SK-N-SH (cell line): Measurements from ENCODE around the gene RAB30. TPM values are rescaled to one million over a fixed set of nuclear protein-coding genes. Genes with fewer than 3 reads are reported as not detected.

Experiments used
- CTCF ChIA-PET: fragments of 300-600, 350-600 bp; formaldehyde crosslinking; extraction: SDS; loops from one replicate; lab custom pipeline; 2021; lab: Yijun Ruan, JAX
- POLR2A ChIA-PET: fragments of 350-600 bp; sonication (Branson Sonifier 250); formaldehyde crosslinking; extraction: SDS; loops from one replicate; lab custom pipeline; 2020; ENCODE audit warnings: antibody characterized with exemption, inconsistent platforms; lab: Yijun Ruan, JAX
- DNase-seq: peaks from one replicate; pipeline ENCODE4 v3.0.0; 2012
- H2AFZ ChIP-seq: fragments of 200-600 bp; sonication (generic); 2 replicates; pipeline ENCODE4 v1.8.1; 2016; ENCODE audit warnings: antibody characterized with exemption, mild to moderate bottlenecking, low read depth
- H3F3A ChIP-seq: fragments of 200-600 bp; sonication (generic); replicated peaks from 2 replicates; pipeline ENCODE3; 2016; ENCODE audit warnings: antibody characterized with exemption, mild to moderate bottlenecking; ENCODE audit not compliant: insufficient read depth
- H3K27ac ChIP-seq, 2 experiments: fragments of 200-500 bp in 1 of 2; fragments of 200-600 bp in 1 of 2; sonication (Bioruptor generic) in 1 of 2; sonication (generic), shearing (Covaris generic) in 1 of 2; 2 replicates each; pipeline versions ENCODE4 v1.5.1 to v1.6.1; 2014 to 2016; ENCODE audit warnings: low read depth in 2 of 2, inconsistent platforms in 1 of 2, low read length in 1 of 2, mild to moderate bottlenecking in 1 of 2, mixed read lengths in 1 of 2
- H3K27me3 ChIP-seq: fragments of 200-600 bp; sonication (generic), shearing (Covaris generic); 2 replicates; pipeline ENCODE4 v1.6.1; 2016; ENCODE audit warnings: mixed run types; ENCODE audit not compliant: insufficient read depth
- H3K36me3 ChIP-seq, 2 experiments: fragments of 200-500 bp in 1 of 2; fragments of 200-600 bp in 1 of 2; sonication (Bioruptor generic) in 1 of 2; sonication (generic) in 1 of 2; replicated peaks in 1 of 2; 2 replicates each; pipeline versions ENCODE3 to v1.5.1; 2014 to 2016; ENCODE audit warnings: low read length in 1 of 2, mild to moderate bottlenecking in 1 of 2; ENCODE audit not compliant: insufficient read depth in 2 of 2, control insufficient read depth in 1 of 2
- H3K4me1 ChIP-seq, 2 experiments: fragments of 200-500 bp in 1 of 2; fragments of 200-600 bp in 1 of 2; sonication (Bioruptor generic) in 1 of 2; sonication (generic), shearing (Covaris generic) in 1 of 2; 2 replicates each; pipeline versions ENCODE4 v1.5.1 to v1.6.1; 2014 to 2016; ENCODE audit warnings: low read depth in 1 of 2, low read length in 1 of 2, mixed run types in 1 of 2; ENCODE audit not compliant: insufficient read depth in 2 of 2, control insufficient read depth in 1 of 2
- H3K4me2 ChIP-seq: fragments of 200-600 bp; sonication (generic), shearing (Covaris generic); 2 replicates; pipeline ENCODE4 v1.6.1; 2017; ENCODE audit warnings: mixed run types
- H3K4me3 ChIP-seq, 2 experiments: fragments of 200-500 bp in 1 of 2; fragments of 200-600 bp in 1 of 2; sonication (Bioruptor generic) in 1 of 2; sonication (generic), shearing (Covaris generic) in 1 of 2; 2 replicates each; pipeline versions ENCODE4 v1.5.1 to v1.8.1; 2014 to 2016; ENCODE audit warnings: low read depth in 2 of 2, inconsistent platforms in 1 of 2, low read length in 1 of 2, mild to moderate bottlenecking in 1 of 2, mixed read lengths in 1 of 2, moderate library complexity in 1 of 2
- H3K79me2 ChIP-seq: fragments of 200-600 bp; sonication (generic); 2 replicates; pipeline ENCODE4 v1.8.1; 2017; ENCODE audit warnings: mild to moderate bottlenecking; ENCODE audit not compliant: insufficient read depth
- H3K9ac ChIP-seq: fragments of 200-600 bp; sonication (generic); 2 replicates; pipeline ENCODE4 v1.6.1; 2017; ENCODE audit warnings: mixed run types
- H3K9me2 ChIP-seq: fragments of 200-600 bp; sonication (generic); 2 replicates; pipeline ENCODE4 v1.6.1; 2017; ENCODE audit warnings: mixed run types
- H3K9me3 ChIP-seq: fragments of 200-600 bp; sonication (generic); 2 replicates; pipeline ENCODE4 v1.6.1; 2017; ENCODE audit warnings: mixed run types, mild to moderate bottlenecking, moderate library complexity
- H4K20me1 ChIP-seq: fragments of 200-600 bp; sonication (generic); 2 replicates; pipeline ENCODE4 v1.6.1; 2017; ENCODE audit warnings: mild to moderate bottlenecking, mixed run types; ENCODE audit not compliant: insufficient read depth
- CHD2 ChIP-seq: fragments of 150-350 bp; IDR thresholded peaks from 2 replicates; pipeline ENCODE4 v1.6.1; 2018; ENCODE audit warnings: low read length; ENCODE audit not compliant: partially characterized antibody
- CTCF ChIP-seq: fragments of 200-600 bp; sonication (generic); IDR thresholded peaks from 2 replicates; pipeline ENCODE4 v1.6.1; 2017; ENCODE audit warnings: antibody characterized with exemption, mild to moderate bottlenecking, moderate library complexity
- EZH2phosphoT487 ChIP-seq: fragments of 200-600 bp; sonication (generic); IDR thresholded peaks from 2 replicates; pipeline ENCODE4 v1.6.1; 2017; ENCODE audit warnings: low read depth, mixed run types, mild to moderate bottlenecking, antibody characterized with exemption, moderate library complexity, borderline replicate concordance
- FOSL2 ChIP-seq: IDR thresholded peaks from 2 replicates; pipeline ENCODE4 v1.4.0; 2012; ENCODE audit warnings: low read depth, mild to moderate bottlenecking, moderate library complexity, borderline replicate concordance
- FOXJ3 ChIP-seq: sonication (generic); formaldehyde crosslinking; IDR thresholded peaks from 2 replicates; pipeline ENCODE4 v1.5.1; 2020; ENCODE audit warnings: mild to moderate bottlenecking, missing genetic modification reagents
- FOXM1 ChIP-seq: IDR thresholded peaks from 2 replicates; pipeline ENCODE4 v1.4.0; 2012; ENCODE audit warnings: low read depth, mild to moderate bottlenecking
- GABPA ChIP-seq: IDR thresholded peaks from 2 replicates; pipeline ENCODE4 v1.4.0; 2012; ENCODE audit warnings: low read depth, mild to moderate bottlenecking
- GATA2 ChIP-seq: sonication (generic); formaldehyde crosslinking; IDR thresholded peaks from 2 replicates; pipeline ENCODE4 v1.5.0; 2020; ENCODE audit warnings: mild to moderate bottlenecking, missing genetic modification reagents
- JUND ChIP-seq: IDR thresholded peaks from 2 replicates; pipeline ENCODE4 v1.4.0; 2012
- MEF2A ChIP-seq: IDR thresholded peaks from 2 replicates; pipeline ENCODE4 v1.4.0; 2012; ENCODE audit warnings: low read depth, borderline replicate concordance
- PBX3 ChIP-seq: IDR thresholded peaks from 2 replicates; pipeline ENCODE4; 2012
- RAD21 ChIP-seq: IDR thresholded peaks from 2 replicates; pipeline ENCODE4 v1.6.1; 2012; ENCODE audit warnings: mild to moderate bottlenecking, low read length
- REST ChIP-seq: IDR thresholded peaks from 2 replicates; pipeline ENCODE4 v1.6.1; 2012; ENCODE audit warnings: mild to moderate bottlenecking, low read depth, low read length, moderate library complexity
- SIN3A ChIP-seq: IDR thresholded peaks from 2 replicates; pipeline ENCODE4 v1.6.1; 2012; ENCODE audit warnings: low read depth, mild to moderate bottlenecking, low read length, moderate library complexity, borderline replicate concordance
- SMC3 ChIP-seq: IDR thresholded peaks from 2 replicates; pipeline ENCODE4 v1.6.1; 2012; ENCODE audit warnings: low read depth, low read length, improper control_type of control experiment
- TEAD4 ChIP-seq: IDR thresholded peaks from 2 replicates; pipeline ENCODE4 v1.4.0; 2012; ENCODE audit warnings: mild to moderate bottlenecking, borderline replicate concordance; ENCODE audit not compliant: insufficient read depth
- USF2 ChIP-seq: fragments of 150-350 bp; IDR thresholded peaks from 2 replicates; pipeline ENCODE4 v1.6.1; 2017; ENCODE audit warnings: antibody characterized with exemption, low read length, low read depth, borderline replicate concordance
- WGBS: methylation state at CpG from one replicate; pipeline ENCODE4 v1.1.6; 2017; ENCODE audit warnings: low lambda C conversion rate; 5-methylcytosine and 5-hydroxymethylcytosine counted together
- polyA plus RNA-seq, 3 experiments: library from polyadenylated mRNA; depleted of rRNA; stranded (reverse); fragments of >200 nt; gene quantifications; 2 replicates each; pipeline ENCODE4 v1.2.3, GENCODE V29; 2012

The RAB30 gene
- polyA plus RNA-seq, 1 of the 3 experiments (the other 2 are of a cell fraction): 3.3 TPM

- H3K4me2 ChIP-seq: no peak overlapping the region
- WGBS: 93% methylated on average over 1 of the region's 1 CpG
- peaks cover 52% of the 10 kb centered on the region for H3K79me2 ChIP-seq
These were observed 15.1 kb downstream of the RAB30 start for GRCh38 chr11:83056611-83057010.

GRCh38 chr11:83056204-83056603 lies 15.5 kb downstream of the RAB30 start:
- Histone ChIP-seq H3K79me2 (peaks cover 54% of the 10 kb centered on the region), H3K4me1 (peaks cover 13 to 16% of the 10 kb centered on the region in 2 experiments), H3K27me3 (no peaks in the 10 kb centered on the region), H3K9ac (no peak overlapping the region), H3K36me3 (no peaks in the 10 kb centered on the region), H3K4me2 (no peak overlapping the region), H3K27ac (no peak overlapping the region), H3K9me3 (no peaks in the 10 kb centered on the region), H2AFZ (no peak overlapping the region), H4K20me1 (peaks cover 8% of the 10 kb centered on the region), H3K4me3 (no peak overlapping the region), H3K9me2 (no peaks in the 10 kb centered on the region), H3F3A (peaks cover 24% of the 10 kb centered on the region)
- 63% methylated on average over 2 of the region's 2 CpGs for WGBS
- POLR2A ChIA-PET: no interaction called here
- DNase-seq: no peak
- CTCF ChIA-PET: interaction anchor here (1.8 kb wide), 1 partner anchor 9 kb away, joined by 4 read pairs; no protein-coding TSS in a partner anchor
- no peak for TF ChIP-seq FOXM1
- TF ChIP-seq FOSL2: no peak
- no peak for TF ChIP-seq GATA2 (CRISPR knock-in tag)
- TF ChIP-seq FOXJ3: no peak
- TF ChIP-seq GABPA: no peak
- TF ChIP-seq CHD2: no peak
- no peak for TF ChIP-seq SIN3A
- no peak for TF ChIP-seq JUND
- TF ChIP-seq USF2: no peak
- TF ChIP-seq MEF2A: no peak
- no peak for TF ChIP-seq EZH2phosphoT487
- no peak for TF ChIP-seq SMC3
- TF ChIP-seq REST: no peak
- TF ChIP-seq PBX3: no peak
- no peak for TF ChIP-seq TEAD4

More at GRCh38 chr11:83056611-83057010, 15.1 kb downstream of the RAB30 start:
- H3F3A ChIP-seq: peaks cover 20% of the 10 kb centered on the region
- H3K36me3 ChIP-seq: no peaks in the 10 kb centered on the region
- no peak overlapping the region for H3K27ac ChIP-seq
- POLR2A ChIA-PET: no interaction called here
- no peaks in the 10 kb centered on the region for H3K27me3 ChIP-seq
- H3K4me1 ChIP-seq: peaks cover 13 to 16% of the 10 kb centered on the region in 2 experiments
- no peak for DNase-seq
- no peak for TF ChIP-seq CHD2
- no peak for TF ChIP-seq RAD21
- no peak for TF ChIP-seq GATA2 (CRISPR knock-in tag)
- TF ChIP-seq CTCF: no peak
- no peak for TF ChIP-seq JUND
- no peak for TF ChIP-seq FOXM1
- no peak for TF ChIP-seq GABPA
- no peak overlapping the region for H2AFZ ChIP-seq
- CTCF ChIA-PET: interaction anchor here (1.8 kb wide), 1 partner anchor 9 kb away, joined by 4 read pairs; no protein-coding TSS in a partner anchor
- no peak overlapping the region for H3K9ac ChIP-seq
- no peaks in the 10 kb centered on the region for H3K9me2 ChIP-seq
- peaks cover 8% of the 10 kb centered on the region for H4K20me1 ChIP-seq
- no peak overlapping the region for H3K4me3 ChIP-seq
- H3K9me3 ChIP-seq: no peaks in the 10 kb centered on the region
